Mucosa of descending colon (tissue), 3 donors: Measurements from ENCODE around the gene ANKRD55. TPM values are rescaled to one million over a fixed set of nuclear protein-coding genes. Genes with fewer than 3 reads are reported as not detected.

Experiments used
- ATAC-seq: fragments of 200-7000 bp; cut with Tn5 transposase; one replicate; pipeline ENCODE4 v1.9.1; 2020; ENCODE audit warnings: mild to moderate bottlenecking, moderate library complexity
- DNase-seq, 3 donors: peaks; one replicate each; pipeline ENCODE4 v3.0.0-alpha.2; 2020
- H3K36me3 ChIP-seq: fragments of 200-600 bp; one replicate; pipeline ENCODE4 v1.8.0; 2021; ENCODE audit warnings: low read depth, mild to moderate bottlenecking
- H3K4me1 ChIP-seq: fragments of 200-600 bp; one replicate; pipeline ENCODE4 v1.8.0; 2021; ENCODE audit warnings: low read depth, mild to moderate bottlenecking
- H3K4me3 ChIP-seq: fragments of 200-600 bp; one replicate; pipeline ENCODE4 v1.8.0; 2021; ENCODE audit warnings: mild to moderate bottlenecking
- H3K9me3 ChIP-seq: fragments of 200-600 bp; one replicate; pipeline ENCODE4 v1.8.0; 2021; ENCODE audit warnings: mild to moderate bottlenecking
- intact Hi-C, 2 donors: fragments of 100-400 bp; cut with DNase I in 1 of 2; cut with micrococcal nuclease in 1 of 2; formaldehyde crosslinking; loops; one replicate each; pipeline versions ENCODE4 v1.11.0 to v1.11.1; 2022; cut with DNase I, micrococcal nuclease
- total RNA-seq, 3 donors: library from RNA; stranded (reverse); fragmentation: NEBNext Ultra II Directional in 2 of 3; extraction: Animal tissue kit (Norgen Biotek cat#: 25700) in 2 of 3; gene quantifications; one replicate each; pipeline versions ENCODE4 v1.2.1 to v1.2.4, GENCODE V29; 2021 to 2023
- TF ChIP-seq, protein P1 (sequence below): fragments of 200-600 bp; IDR thresholded peaks from one replicate; pipeline ENCODE4 v1.8.0; 2022; ENCODE audit warnings: antibody characterized with exemption, mild to moderate bottlenecking
- donor health status: DM: no; HTN: no; CAD: no; lungs with moderate emphysema.
- donor health status: DM: no; HTN: no; CAD: no.
- donor health status: DM: no; HTN: yes; CAD: no.

Gene ANKRD55
- total RNA-seq, 3 donors from 2014 or later = 0.31 TPM; not detected in 2

DNA sequence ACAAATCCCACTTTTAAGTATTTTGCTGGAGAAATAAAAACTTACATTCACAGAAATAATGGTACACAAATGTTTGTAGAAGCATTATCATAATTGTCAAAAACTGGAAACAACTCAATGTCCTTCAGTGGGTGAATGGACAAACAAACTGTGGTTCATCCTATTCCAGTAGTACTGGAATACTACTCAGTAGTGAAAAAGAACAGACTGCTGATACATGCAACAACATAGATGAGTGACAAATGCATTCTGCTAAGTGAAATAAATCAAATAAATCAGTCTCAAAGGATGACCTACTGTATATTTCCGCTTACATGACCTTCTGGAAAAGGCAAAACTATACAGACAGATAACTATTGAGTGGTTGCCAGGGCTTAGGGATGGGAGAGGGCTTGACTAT lies 114.1 kb downstream of the ANKRD55 start:
- Histone ChIP-seq H3K9me3 (no peaks in the 10 kb centered on the region), H3K4me3 (no peak overlapping the region), H3K36me3 (no peaks in the 10 kb centered on the region), H3K4me1 (no peaks in the 10 kb centered on the region)
- intact Hi-C loops = no loop called here
- DNase-seq (no peak), ATAC-seq (no peak)
- TF ChIP-seq, protein P1, sequence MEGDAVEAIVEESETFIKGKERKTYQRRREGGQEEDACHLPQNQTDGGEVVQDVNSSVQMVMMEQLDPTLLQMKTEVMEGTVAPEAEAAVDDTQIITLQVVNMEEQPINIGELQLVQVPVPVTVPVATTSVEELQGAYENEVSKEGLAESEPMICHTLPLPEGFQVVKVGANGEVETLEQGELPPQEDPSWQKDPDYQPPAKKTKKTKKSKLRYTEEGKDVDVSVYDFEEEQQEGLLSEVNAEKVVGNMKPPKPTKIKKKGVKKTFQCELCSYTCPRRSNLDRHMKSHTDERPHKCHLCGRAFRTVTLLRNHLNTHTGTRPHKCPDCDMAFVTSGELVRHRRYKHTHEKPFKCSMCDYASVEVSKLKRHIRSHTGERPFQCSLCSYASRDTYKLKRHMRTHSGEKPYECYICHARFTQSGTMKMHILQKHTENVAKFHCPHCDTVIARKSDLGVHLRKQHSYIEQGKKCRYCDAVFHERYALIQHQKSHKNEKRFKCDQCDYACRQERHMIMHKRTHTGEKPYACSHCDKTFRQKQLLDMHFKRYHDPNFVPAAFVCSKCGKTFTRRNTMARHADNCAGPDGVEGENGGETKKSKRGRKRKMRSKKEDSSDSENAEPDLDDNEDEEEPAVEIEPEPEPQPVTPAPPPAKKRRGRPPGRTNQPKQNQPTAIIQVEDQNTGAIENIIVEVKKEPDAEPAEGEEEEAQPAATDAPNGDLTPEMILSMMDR = no peak

DNA sequence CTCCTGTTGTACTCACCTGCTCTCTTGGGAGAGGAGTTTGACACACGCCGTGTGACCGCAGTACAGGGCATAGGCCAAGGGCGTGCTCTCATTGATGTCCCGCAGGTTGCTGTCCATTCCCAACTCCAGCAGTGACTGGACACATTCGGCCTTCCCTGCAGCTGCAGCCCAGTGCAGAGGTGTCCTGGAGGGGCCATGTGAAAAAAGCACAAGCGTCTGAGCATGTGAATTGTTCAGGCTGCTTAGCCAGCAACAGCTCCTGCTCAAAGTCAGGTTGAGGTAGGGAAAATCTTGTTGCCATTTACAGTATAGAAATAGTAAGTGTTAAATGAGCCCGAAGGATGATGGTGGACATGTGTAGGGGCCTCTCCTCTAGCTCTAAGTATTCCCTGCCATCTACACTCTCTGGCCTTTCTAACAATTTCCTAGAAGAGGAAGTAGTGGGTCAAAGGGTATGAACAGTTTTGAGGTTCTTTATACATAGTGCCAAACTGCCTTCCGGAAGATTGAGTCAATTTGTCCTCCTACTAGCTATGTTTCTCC lies 116.5 kb downstream of the ANKRD55 start:
- Histone ChIP-seq H3K36me3 (no peaks in the 10 kb centered on the region), H3K9me3 (no peaks in the 10 kb centered on the region), H3K4me3 (no peak overlapping the region), H3K4me1 (no peaks in the 10 kb centered on the region)
- no peak for DNase-seq
- no peak for ATAC-seq
- TF ChIP-seq, protein P1 = no peak
- intact Hi-C loops = no loop called here

DNA sequence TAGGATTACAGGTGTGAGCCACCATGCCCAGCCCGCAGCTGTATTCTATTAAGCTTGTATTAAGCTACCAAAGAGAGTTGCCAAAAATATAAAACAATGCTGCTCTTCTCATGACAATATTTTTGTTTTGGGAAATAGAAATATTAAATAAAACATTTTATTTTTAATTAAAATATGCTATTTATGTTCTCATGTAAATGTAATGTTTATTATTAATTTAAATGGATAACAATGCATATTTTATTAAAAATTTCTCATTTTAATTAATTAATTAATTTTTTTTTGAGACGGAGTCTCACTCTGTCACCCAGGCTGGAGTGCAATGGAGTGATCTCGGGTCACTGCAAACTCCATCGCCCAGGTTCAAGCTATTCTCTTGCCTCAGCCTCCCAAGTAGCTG lies 117.5 kb downstream of the ANKRD55 start:
- ATAC-seq = no peak
- no peak overlapping the region for H3K4me3 ChIP-seq
- intact Hi-C loops = no loop called here
- no peak for DNase-seq
- no peaks in the 10 kb centered on the region for H3K4me1 ChIP-seq
- H3K9me3 ChIP-seq = no peaks in the 10 kb centered on the region
- no peaks in the 10 kb centered on the region for H3K36me3 ChIP-seq
- TF ChIP-seq, protein P1 = no peak

DNA sequence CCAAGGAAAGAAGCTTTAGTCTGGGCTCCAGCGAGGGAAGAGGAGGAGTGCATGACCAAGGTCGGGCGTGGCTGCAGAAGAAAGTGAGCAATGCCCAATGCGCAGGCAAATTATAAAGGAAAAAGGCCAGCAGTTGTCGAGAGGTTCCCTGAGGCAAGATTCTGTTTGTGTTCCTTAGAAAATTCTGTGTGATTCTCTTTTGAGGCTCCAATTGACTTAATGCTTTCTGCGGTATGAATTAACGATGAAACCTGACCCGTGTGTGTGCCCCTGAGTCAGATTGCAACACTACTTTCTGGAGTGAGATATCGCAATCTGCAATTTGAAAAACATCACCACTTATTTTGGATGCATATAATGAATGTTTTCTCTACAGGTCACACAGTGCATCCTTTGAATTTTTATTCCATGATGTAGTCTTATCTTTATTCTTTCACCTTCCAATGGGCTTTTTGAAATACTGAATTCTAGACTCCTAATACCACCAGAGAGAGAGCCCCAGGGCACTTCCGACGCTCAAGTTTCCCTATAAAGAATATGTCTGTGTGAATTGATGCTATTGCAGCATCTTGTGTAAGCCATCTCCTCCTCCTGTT lies 120.5 kb downstream of the ANKRD55 start:
- TF ChIP-seq, protein P1 = no peak

DNA sequence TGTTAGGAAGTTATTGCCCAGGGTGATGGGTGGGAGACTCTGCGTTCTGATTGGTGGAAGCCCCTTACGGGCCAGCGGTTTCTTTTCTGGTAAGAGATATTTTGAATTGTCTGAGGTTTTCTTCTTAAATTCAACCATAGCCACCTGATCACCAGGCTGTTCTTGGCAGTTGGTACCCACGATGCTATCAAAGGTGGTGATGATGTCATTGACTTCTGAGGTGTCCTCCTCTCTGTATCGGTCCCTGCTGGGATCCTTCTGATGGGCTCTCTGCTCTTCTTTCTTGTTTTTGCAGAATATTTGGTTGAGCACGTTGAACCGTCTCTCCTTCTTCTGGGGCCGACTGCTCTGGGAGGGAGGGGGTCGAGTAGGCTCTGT lies 121.7 kb downstream of the ANKRD55 start:
- intact Hi-C loops = no loop called here
- TF ChIP-seq, protein P1 = no peak
- no peak for ATAC-seq

More for the DNA sequence above, 120.5 kb downstream of the ANKRD55 start:
- Histone ChIP-seq H3K4me3 (no peak overlapping the region), H3K9me3 (no peaks in the 10 kb centered on the region), H3K36me3 (no peaks in the 10 kb centered on the region), H3K4me1 (no peaks in the 10 kb centered on the region)
- ATAC-seq (no peak), DNase-seq (no peak)
- intact Hi-C loops = no loop called here

More for the DNA sequence above, 121.7 kb downstream of the ANKRD55 start:
- Histone ChIP-seq H3K9me3 (no peaks in the 10 kb centered on the region), H3K36me3 (no peaks in the 10 kb centered on the region), H3K4me3 (no peak overlapping the region), H3K4me1 (no peaks in the 10 kb centered on the region)
- DNase-seq = no peak
